Measurements from ENCODE around the gene ZFAND4.

Gene ZFAND4

GRCh38 chr10:45599646-45600045, 72.9 kb downstream of the ZFAND4 start:
- no peak overlapping the region for H3K4me3 ChIP-seq (ENCODE audit: low read length)
- DNase-seq (ENCODE audit: low read depth): no peak
- TF ChIP-seq CTCF (conservative IDR thresholded peaks at IDR 0.05; ENCODE audit: low read depth, low read length): no peak

- TF ChIP-seq CTCF (conservative IDR thresholded peaks at IDR 0.05; ENCODE audit: low read depth, low read length): no peak
- no peak for DNase-seq (ENCODE audit: low read depth)
- no peak overlapping the region for H3K4me3 ChIP-seq (ENCODE audit: low read length)
Observed at GRCh38 chr10:45599021-45599603, 73.5 kb downstream of the ZFAND4 start.

- no peak for DNase-seq (ENCODE audit: low read depth)
- H3K4me3 ChIP-seq (ENCODE audit: low read length): no peak overlapping the region
- TF ChIP-seq CTCF (conservative IDR thresholded peaks at IDR 0.05; ENCODE audit: low read depth, low read length): no peak
Observed at GRCh38 chr10:45596526-45596925, 76.0 kb downstream of the ZFAND4 start.

GRCh38 chr10:45594276-45595157, 78.1 kb downstream of the ZFAND4 start:
- DNase-seq (ENCODE audit: low read depth): peak; percentile 62
- peak overlapping the region; percentile 81 for H3K4me3 ChIP-seq (ENCODE audit: low read length)
- TF ChIP-seq CTCF (conservative IDR thresholded peaks at IDR 0.05; ENCODE audit: low read depth, low read length): no peak

- no peak for DNase-seq (ENCODE audit: low read depth)
- TF ChIP-seq CTCF (conservative IDR thresholded peaks at IDR 0.05; ENCODE audit: low read depth, low read length): no peak
- H3K4me3 ChIP-seq (ENCODE audit: low read length): peak overlapping the region; percentile 81
Observed at GRCh38 chr10:45593938-45594275, 78.7 kb downstream of the ZFAND4 start.

GRCh38 chr10:45592926-45593325, 79.6 kb downstream of the ZFAND4 start:
- TF ChIP-seq CTCF (conservative IDR thresholded peaks at IDR 0.05; ENCODE audit: low read depth, low read length): no peak
- H3K4me3 ChIP-seq (ENCODE audit: low read length): no peak overlapping the region
- DNase-seq (ENCODE audit: low read depth): no peak

GRCh38 chr10:45592432-45592831, 80.1 kb downstream of the ZFAND4 start:
- no peak for TF ChIP-seq CTCF (conservative IDR thresholded peaks at IDR 0.05; ENCODE audit: low read depth, low read length)
- no peak overlapping the region for H3K4me3 ChIP-seq (ENCODE audit: low read length)
- no peak for DNase-seq (ENCODE audit: low read depth)

Measured in retinal pigment epithelial cell (primary cell).